ENCODE results near the gene MYO10.

Gene MYO10

GRCh38 chr5:16943846-16944678 lies 8.0 kb upstream of the MYO10 start:
- DNase-seq (ENCODE audit: low read depth, low spot score): no peak

- no peak for DNase-seq (ENCODE audit: low read depth, low spot score)
Observed at GRCh38 chr5:16937503-16938161, 1.5 kb upstream of the MYO10 start.

GRCh38 chr5:16936989-16937438 lies 926 bp upstream of the MYO10 start:
- peak; percentile 35 for DNase-seq (ENCODE audit: low read depth, low spot score)

- peak; percentile 56 for DNase-seq (ENCODE audit: low read depth, low spot score)
Observed at GRCh38 chr5:16935231-16936149, 598 bp downstream of the MYO10 start.

GRCh38 chr5:16934677-16935153 lies 1.4 kb downstream of the MYO10 start:
- DNase-seq (ENCODE audit: low read depth, low spot score): peak; percentile 15

GRCh38 chr5:16934123-16934522 lies 2.0 kb downstream of the MYO10 start:
- DNase-seq (ENCODE audit: low read depth, low spot score): peak; percentile 84

GRCh38 chr5:16933337-16933736 lies 2.8 kb downstream of the MYO10 start:
- DNase-seq (ENCODE audit: low read depth, low spot score): no peak

- peak; percentile 70 for DNase-seq (ENCODE audit: low read depth, low spot score)
Observed at GRCh38 chr5:16932401-16932800, 3.7 kb downstream of the MYO10 start.

- no peak for DNase-seq (ENCODE audit: low read depth, low spot score)
Observed at GRCh38 chr5:16931334-16932110, 4.6 kb downstream of the MYO10 start.

GRCh38 chr5:16930496-16930895 lies 5.6 kb downstream of the MYO10 start:
- DNase-seq (ENCODE audit: low read depth, low spot score): peak; percentile 65

GRCh38 chr5:16929831-16930230 lies 6.3 kb downstream of the MYO10 start:
- DNase-seq (ENCODE audit: low read depth, low spot score): no peak

- DNase-seq (ENCODE audit: low read depth, low spot score): no peak
Observed at GRCh38 chr5:16929347-16929746, 6.7 kb downstream of the MYO10 start.

- no peak for DNase-seq (ENCODE audit: low read depth, low spot score)
Observed at GRCh38 chr5:16927613-16928012, 8.5 kb downstream of the MYO10 start.

- no peak for DNase-seq (ENCODE audit: low read depth, low spot score)
Observed at GRCh38 chr5:16926417-16926816, 9.7 kb downstream of the MYO10 start.

GRCh38 chr5:16924206-16924605 lies 11.9 kb downstream of the MYO10 start:
- DNase-seq (ENCODE audit: low read depth, low spot score): no peak

GRCh38 chr5:16922430-16922829 lies 13.7 kb downstream of the MYO10 start:
- no peak for DNase-seq (ENCODE audit: low read depth, low spot score)

- DNase-seq (ENCODE audit: low read depth, low spot score): no peak
Observed at GRCh38 chr5:16921211-16921610, 14.9 kb downstream of the MYO10 start.

GRCh38 chr5:16920109-16920816 lies 15.8 kb downstream of the MYO10 start:
- no peak for DNase-seq (ENCODE audit: low read depth, low spot score)

- no peak for DNase-seq (ENCODE audit: low read depth, low spot score)
Observed at GRCh38 chr5:16918891-16919671, 17.0 kb downstream of the MYO10 start.

GRCh38 chr5:16918156-16918555 lies 17.9 kb downstream of the MYO10 start:
- DNase-seq (ENCODE audit: low read depth, low spot score): no peak

All from ELF-1 (cell line).